GM12892 (cell line): ENCODE results near the gene TTC9C.

Experiments
- POLR2A ChIP-seq: IDR thresholded peaks from 2 replicates; pipeline ENCODE4 v1.6.1; 2011; ENCODE audit warnings: low read depth, low read length, control low read depth
- TAF1 ChIP-seq: IDR thresholded peaks from 2 replicates; pipeline ENCODE4 v1.6.1; 2011; ENCODE audit warnings: low read depth, mild to moderate bottlenecking, control low read depth, low read length, borderline replicate concordance

- TF ChIP-seq TAF1 (no peak), POLR2A (no peak)
Measured at GRCh38 chr11:62777389-62777788, 49.1 kb downstream of the TTC9C start.
